HCT116 (cell line): Measurements from ENCODE around the gene MRTFB. TPM values are rescaled to one million over a fixed set of nuclear protein-coding genes. Genes with fewer than 3 reads are reported as not detected.

Experiments
- ATAC-seq: fragments of 200-7000 bp; cut with Tn5 transposase; 2 replicates; pipeline ENCODE4 v1.9.1; 2020; ENCODE audit warnings: mild to moderate bottlenecking, moderate library complexity
- BruUV-seq: library from RNA; stranded (reverse); fragments of 400-500 nt; replicated peaks from 2 replicates; lab custom pipeline; 2021; lab: Mats Ljungman, UMichigan
- CTCF ChIA-PET: fragments of 300-600 bp; sonication (Branson Sonifier 250); formaldehyde crosslinking; loops from one replicate; lab custom pipeline; 2021; ENCODE audit warnings: antibody characterized with exemption; lab: Charles Lee
- POLR2A ChIA-PET: fragments of 300-600, 350-600 bp; sonication (Branson Sonifier 250); formaldehyde crosslinking; loops from one replicate; lab custom pipeline; 2021; ENCODE audit warnings: antibody characterized with exemption; lab: Charles Lee
- RAD21 ChIA-PET, 2 experiments: fragments of 300-600 bp; sonication (Branson Sonifier 250); formaldehyde crosslinking; loops; one replicate each; lab custom pipeline; 2023; ENCODE audit warnings: low total read pairs in 2 of 2; ENCODE audit not compliant: uncharacterized antibody in 2 of 2, unreplicated experiment in 2 of 2, low non-redundant PET in 1 of 2; lab: Charles Lee
- DNase-seq: peaks from one replicate; pipeline ENCODE4 v3.0.0-alpha.2; 2010; ENCODE audit warnings: low read depth, low spot score
- H2AFZ ChIP-seq: fragments of 200-600 bp; shearing (Covaris generic), sonication (generic); 2 replicates; pipeline ENCODE4 v1.6.1; 2017; ENCODE audit warnings: low read depth, mixed run types, mixed read lengths, antibody characterized with exemption, low read length; ENCODE audit not compliant: poor library complexity, severe bottlenecking
- H3K27ac ChIP-seq: 2 replicates; pipeline ENCODE4 v1.5.1; 2012; ENCODE audit warnings: low read depth, low read length
- H3K27me3 ChIP-seq: fragments of 200-600 bp; sonication (generic); 2 replicates; pipeline ENCODE4 v1.6.1; 2016; ENCODE audit warnings: mixed run types, low read length, mixed read lengths; ENCODE audit not compliant: insufficient read depth
- H3K36me3 ChIP-seq, 2 experiments: fragments of 200-500 bp in 1 of 2; fragments of 200-600 bp in 1 of 2; sonication (Bioruptor generic) in 1 of 2; sonication (generic) in 1 of 2; 2 replicates each; pipeline versions ENCODE4 v1.5.1 to v1.6.1; 2014 to 2016; ENCODE audit warnings: low read length in 2 of 2, inconsistent platforms in 1 of 2, mixed read lengths in 1 of 2, mixed run types in 1 of 2; ENCODE audit not compliant: insufficient read depth in 2 of 2, control insufficient read depth in 1 of 2
- H3K4me1 ChIP-seq, 2 experiments: fragments of 200-600 bp in 1 of 2; sonication (generic) in 1 of 2; 2 replicates each; pipeline versions ENCODE4 v1.5.1 to v1.6.1; 2012 to 2017; ENCODE audit warnings: low read length in 2 of 2, inconsistent platforms in 1 of 2, mild to moderate bottlenecking in 1 of 2, mixed read lengths in 1 of 2, mixed run types in 1 of 2, moderate library complexity in 1 of 2; ENCODE audit not compliant: insufficient read depth in 2 of 2, control insufficient read depth in 1 of 2
- H3K4me2 ChIP-seq: fragments of 200-600 bp; sonication (generic); 2 replicates; pipeline ENCODE4 v1.6.1; 2017; ENCODE audit warnings: mixed run types, low read length, mixed read lengths
- H3K4me3 ChIP-seq, 2 experiments: fragments of 200-600 bp in 1 of 2; sonication (generic) in 1 of 2; replicated peaks in 1 of 2; 2 replicates each; pipeline ENCODE4 v1.5.1; 2011 to 2016; ENCODE audit warnings: low read length in 2 of 2, control low read depth in 1 of 2, low read depth in 1 of 2, mild to moderate bottlenecking in 1 of 2, mixed read lengths in 1 of 2, mixed run types in 1 of 2
- H3K79me2 ChIP-seq: fragments of 200-600 bp; sonication (generic); 2 replicates; pipeline ENCODE4 v1.6.1; 2017; ENCODE audit warnings: mild to moderate bottlenecking, mixed run types, low read length, moderate library complexity, mixed read lengths; ENCODE audit not compliant: insufficient read depth
- H3K9ac ChIP-seq: fragments of 200-600 bp; sonication (generic); 2 replicates; pipeline ENCODE4 v1.6.1; 2016; ENCODE audit warnings: low read length, mixed read lengths
- H3K9me2 ChIP-seq: fragments of 200-600 bp; sonication (generic), shearing (Covaris generic); 2 replicates; pipeline ENCODE4 v1.6.1; 2017; ENCODE audit warnings: mixed run types, mild to moderate bottlenecking, moderate library complexity; ENCODE audit not compliant: insufficient read depth
- H3K9me3 ChIP-seq, 2 experiments: fragments of 200-500 bp in 1 of 2; fragments of 200-600 bp in 1 of 2; sonication (Bioruptor generic) in 1 of 2; sonication (generic) in 1 of 2; 2 replicates each; pipeline ENCODE4 v1.6.1; 2014 to 2017; ENCODE audit warnings: low read length in 2 of 2, mixed read lengths in 2 of 2, inconsistent platforms in 1 of 2, low read depth in 1 of 2, mild to moderate bottlenecking in 1 of 2, mixed run types in 1 of 2, moderate library complexity in 1 of 2; ENCODE audit not compliant: control insufficient read depth in 1 of 2, insufficient read depth in 1 of 2
- H4K20me1 ChIP-seq: fragments of 200-600 bp; sonication (generic), shearing (Covaris generic); 2 replicates; pipeline ENCODE4 v1.6.1; 2017; ENCODE audit warnings: mixed run types, mild to moderate bottlenecking, moderate library complexity; ENCODE audit not compliant: insufficient read depth
- CBX3 ChIP-seq: IDR thresholded peaks from 2 replicates; pipeline ENCODE4 v1.6.1; 2012; ENCODE audit warnings: low read depth
- CEBPB ChIP-seq: IDR thresholded peaks from 2 replicates; pipeline ENCODE4 v1.6.1; 2012; ENCODE audit warnings: low read depth
- EGR1 ChIP-seq: IDR thresholded peaks from 2 replicates; pipeline ENCODE4 v1.6.1; 2012; ENCODE audit warnings: low read depth
- EZH2 ChIP-seq: fragments of 200-600 bp; sonication (generic); IDR thresholded peaks from 2 replicates; pipeline ENCODE4 v1.6.1; 2017; ENCODE audit warnings: antibody characterized with exemption, mixed run types
- FOSL1 ChIP-seq: IDR thresholded peaks from 2 replicates; pipeline ENCODE4 v1.6.1; 2012; ENCODE audit warnings: low read depth
- JUND ChIP-seq: IDR thresholded peaks from 2 replicates; pipeline ENCODE4 v1.6.1; 2012
- POLR2AphosphoS5 ChIP-seq: IDR thresholded peaks from 2 replicates; pipeline ENCODE4 v1.6.1; 2011; ENCODE audit warnings: mild to moderate bottlenecking, low read depth, low read length, moderate library complexity
- SP1 ChIP-seq: IDR thresholded peaks from 2 replicates; pipeline ENCODE4 v1.6.1; 2012; ENCODE audit warnings: low read depth
- SRF ChIP-seq: IDR thresholded peaks from 2 replicates; pipeline ENCODE4 v1.6.1; 2012; ENCODE audit warnings: low read depth
- ZBTB33 ChIP-seq: IDR thresholded peaks from 2 replicates; pipeline ENCODE4 v1.6.1; 2011; ENCODE audit warnings: mild to moderate bottlenecking, low read length, moderate library complexity; ENCODE audit not compliant: insufficient replicate concordance; ENCODE audit errors: extremely low read depth
- ZFX ChIP-seq: fragments of 450-650 bp; IDR thresholded peaks from 2 replicates; pipeline ENCODE4 v1.6.1; 2017
- intact Hi-C: fragments of 100-400 bp; cut with micrococcal nuclease; formaldehyde crosslinking; loops from 2 replicates; pipeline ENCODE4 v1.10.0; 2022
- total RNA-seq: library from RNA; stranded (reverse); gene quantifications from one replicate; pipeline ENCODE4 v1.2.1, GENCODE V29; 2021; ENCODE audit not compliant: unreplicated experiment
- TF ChIP-seq, protein P1 (sequence below): IDR thresholded peaks from 2 replicates; pipeline ENCODE4 v1.6.1; 2012; ENCODE audit warnings: low read depth
- TF ChIP-seq, protein P2 (sequence below), 3 experiments: fragments of 200-600 bp in 1 of 3; sonication (generic) in 1 of 3; IDR thresholded peaks in 2 of 3; conservative IDR thresholded peaks in 1 of 3; 2 replicates each; pipeline ENCODE4 v1.5.1; 2012 to 2017; ENCODE audit warnings: low read depth in 2 of 3, low read length in 2 of 3, antibody characterized with exemption in 1 of 3, borderline replicate concordance in 1 of 3, control low read depth in 1 of 3, mild to moderate bottlenecking in 1 of 3, mixed read lengths in 1 of 3, mixed run types in 1 of 3, moderate library complexity in 1 of 3; ENCODE audit not compliant: insufficient read depth in 1 of 3

MRTFB gene
- total RNA-seq, 1 experiment from 2014 or later, result 39.0 TPM

DNA sequence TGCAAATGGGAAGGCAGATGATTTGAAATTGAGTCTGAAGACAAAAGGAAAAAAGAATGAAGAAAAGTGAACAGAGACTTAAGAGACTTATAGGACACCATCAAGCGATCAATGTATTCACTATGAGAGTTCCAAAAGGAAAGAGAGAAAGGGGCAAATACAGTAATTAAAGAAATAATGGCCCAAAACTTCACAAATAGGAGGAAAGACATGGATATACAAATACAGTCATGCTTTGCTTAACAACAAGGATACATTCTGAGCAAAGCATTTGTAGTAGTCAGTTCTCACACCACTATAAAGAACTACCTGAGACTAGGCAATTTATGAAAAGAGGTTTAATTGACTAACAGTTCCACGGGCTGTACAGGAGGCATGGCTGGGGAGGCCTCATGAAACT lies 152.5 kb downstream of the MRTFB start:
- no peak for ATAC-seq
- Histone ChIP-seq H3K27ac (no peak overlapping the region), H3K9ac (no peak overlapping the region)

DNA sequence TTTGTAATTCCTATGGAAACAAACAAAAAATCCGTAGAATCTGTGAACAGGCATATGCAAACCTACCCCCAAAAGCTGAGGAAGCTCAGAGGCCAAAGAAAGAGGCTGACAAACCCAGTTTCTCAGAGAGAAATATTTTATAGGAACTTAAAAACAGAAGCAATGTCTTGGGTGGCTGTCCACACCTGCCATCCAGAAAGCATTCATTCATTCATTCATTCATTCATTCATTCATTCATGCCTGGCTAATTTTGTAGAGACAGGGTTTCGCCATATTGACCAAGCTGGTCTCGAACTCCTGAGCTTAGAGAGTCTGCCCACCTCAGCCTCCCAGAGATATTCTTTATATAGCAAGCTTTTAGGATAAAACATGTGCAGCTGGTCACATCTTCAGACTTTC lies 154.3 kb downstream of the MRTFB start:
- Histone ChIP-seq H3K27ac (no peak overlapping the region), H3K9ac (no peak overlapping the region), H3K9me2 (no peaks in the 10 kb centered on the region), H3K36me3 (peaks cover 0 to 14% of the 10 kb centered on the region in 2 experiments; a peak in 2 of 4 replicates), H3K4me2 (no peak overlapping the region), H2AFZ (no peak overlapping the region), H3K79me2 (no peaks in the 10 kb centered on the region), H3K4me1 (no peaks in the 10 kb centered on the region), H3K27me3 (no peaks in the 10 kb centered on the region), H3K9me3 (no peaks in the 10 kb centered on the region), H4K20me1 (no peaks in the 10 kb centered on the region), H3K4me3 (no peak overlapping the region)
- CTCF ChIA-PET, result no interaction called here
- RAD21 ChIA-PET, result no interaction called here
- BruUV-seq, result no TSS peak
- intact Hi-C loops, result no loop called here
- POLR2A ChIA-PET, result no interaction called here
- ATAC-seq, result no peak
- DNase-seq, result no peak
- TF ChIP-seq FOSL1, result no peak
- no peak for TF ChIP-seq POLR2AphosphoS5
- no peak for TF ChIP-seq EZH2
- no peak for TF ChIP-seq EGR1
- TF ChIP-seq, protein P1, sequence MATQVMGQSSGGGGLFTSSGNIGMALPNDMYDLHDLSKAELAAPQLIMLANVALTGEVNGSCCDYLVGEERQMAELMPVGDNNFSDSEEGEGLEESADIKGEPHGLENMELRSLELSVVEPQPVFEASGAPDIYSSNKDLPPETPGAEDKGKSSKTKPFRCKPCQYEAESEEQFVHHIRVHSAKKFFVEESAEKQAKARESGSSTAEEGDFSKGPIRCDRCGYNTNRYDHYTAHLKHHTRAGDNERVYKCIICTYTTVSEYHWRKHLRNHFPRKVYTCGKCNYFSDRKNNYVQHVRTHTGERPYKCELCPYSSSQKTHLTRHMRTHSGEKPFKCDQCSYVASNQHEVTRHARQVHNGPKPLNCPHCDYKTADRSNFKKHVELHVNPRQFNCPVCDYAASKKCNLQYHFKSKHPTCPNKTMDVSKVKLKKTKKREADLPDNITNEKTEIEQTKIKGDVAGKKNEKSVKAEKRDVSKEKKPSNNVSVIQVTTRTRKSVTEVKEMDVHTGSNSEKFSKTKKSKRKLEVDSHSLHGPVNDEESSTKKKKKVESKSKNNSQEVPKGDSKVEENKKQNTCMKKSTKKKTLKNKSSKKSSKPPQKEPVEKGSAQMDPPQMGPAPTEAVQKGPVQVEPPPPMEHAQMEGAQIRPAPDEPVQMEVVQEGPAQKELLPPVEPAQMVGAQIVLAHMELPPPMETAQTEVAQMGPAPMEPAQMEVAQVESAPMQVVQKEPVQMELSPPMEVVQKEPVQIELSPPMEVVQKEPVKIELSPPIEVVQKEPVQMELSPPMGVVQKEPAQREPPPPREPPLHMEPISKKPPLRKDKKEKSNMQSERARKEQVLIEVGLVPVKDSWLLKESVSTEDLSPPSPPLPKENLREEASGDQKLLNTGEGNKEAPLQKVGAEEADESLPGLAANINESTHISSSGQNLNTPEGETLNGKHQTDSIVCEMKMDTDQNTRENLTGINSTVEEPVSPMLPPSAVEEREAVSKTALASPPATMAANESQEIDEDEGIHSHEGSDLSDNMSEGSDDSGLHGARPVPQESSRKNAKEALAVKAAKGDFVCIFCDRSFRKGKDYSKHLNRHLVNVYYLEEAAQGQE, result no peak
- TF ChIP-seq CBX3, result no peak
- no peak for TF ChIP-seq ZFX
- TF ChIP-seq JUND, result no peak
- TF ChIP-seq, protein P2, sequence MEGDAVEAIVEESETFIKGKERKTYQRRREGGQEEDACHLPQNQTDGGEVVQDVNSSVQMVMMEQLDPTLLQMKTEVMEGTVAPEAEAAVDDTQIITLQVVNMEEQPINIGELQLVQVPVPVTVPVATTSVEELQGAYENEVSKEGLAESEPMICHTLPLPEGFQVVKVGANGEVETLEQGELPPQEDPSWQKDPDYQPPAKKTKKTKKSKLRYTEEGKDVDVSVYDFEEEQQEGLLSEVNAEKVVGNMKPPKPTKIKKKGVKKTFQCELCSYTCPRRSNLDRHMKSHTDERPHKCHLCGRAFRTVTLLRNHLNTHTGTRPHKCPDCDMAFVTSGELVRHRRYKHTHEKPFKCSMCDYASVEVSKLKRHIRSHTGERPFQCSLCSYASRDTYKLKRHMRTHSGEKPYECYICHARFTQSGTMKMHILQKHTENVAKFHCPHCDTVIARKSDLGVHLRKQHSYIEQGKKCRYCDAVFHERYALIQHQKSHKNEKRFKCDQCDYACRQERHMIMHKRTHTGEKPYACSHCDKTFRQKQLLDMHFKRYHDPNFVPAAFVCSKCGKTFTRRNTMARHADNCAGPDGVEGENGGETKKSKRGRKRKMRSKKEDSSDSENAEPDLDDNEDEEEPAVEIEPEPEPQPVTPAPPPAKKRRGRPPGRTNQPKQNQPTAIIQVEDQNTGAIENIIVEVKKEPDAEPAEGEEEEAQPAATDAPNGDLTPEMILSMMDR (IDR thresholded peaks at IDR 0.05 in 2 of 3, conservative IDR thresholded peaks at IDR 0.05 in 1 of 3; ENCODE audit: borderline replicate concordance in 1 of 3, insufficient read depth in 1 of 3, low read depth in 2 of 3, low read length in 2 of 3), result no peak
- TF ChIP-seq, all 23 proteins: peak for 0

More for the DNA sequence above, 152.5 kb downstream of the MRTFB start:
- ChIA-PET POLR2A (no interaction called here), RAD21 (no interaction called here), CTCF (no interaction called here)
- Histone ChIP-seq H3K4me3 (no peak overlapping the region), H3K9me2 (no peaks in the 10 kb centered on the region), H3K36me3 (peaks cover 3 to 14% of the 10 kb centered on the region in 2 experiments; a peak in 3 of 4 replicates), H2AFZ (no peak overlapping the region), H3K9me3 (no peaks in the 10 kb centered on the region), H3K79me2 (no peaks in the 10 kb centered on the region), H3K4me1 (no peaks in the 10 kb centered on the region), H4K20me1 (no peaks in the 10 kb centered on the region), H3K4me2 (no peak overlapping the region), H3K27me3 (no peaks in the 10 kb centered on the region)
- intact Hi-C loops, result no loop called here
- no TSS peak for BruUV-seq
- TF ChIP-seq SRF, result no peak
- no peak for TF ChIP-seq ZBTB33
- TF ChIP-seq EGR1, result no peak
- no peak for TF ChIP-seq SP1
- TF ChIP-seq CEBPB, result no peak
- no peak for TF ChIP-seq JUND
- no peak for DNase-seq
